ENCODE measurements around the gene DLGAP1.
A peak's percentile ranks its signal among the peaks of the same experiment; 100 is the strongest.

The DLGAP1 gene

GRCh38 chr18:3447068-3447894 lies 1007.8 kb downstream of the DLGAP1 start:
- DNase-seq: peak; percentile 88

Measured in right kidney (tissue), 1 donor.